Skin epidermis (tissue), 12 donors: Measurements from ENCODE around the gene IGIP.

Source experiments
- H3K27ac ChIP-seq, 21 experiments: fragments of 200-600 bp; sonication (generic) in 11 of 21; one replicate each; pipeline ENCODE4 v1.5.0; 2020; ENCODE audit warnings: mild to moderate bottlenecking in 3 of 21, inconsistent platforms in 2 of 21, moderate library complexity in 2 of 21
- H3K4me3 ChIP-seq, 7 experiments: fragments of 200-600 bp; sonication (generic) in 2 of 7; one replicate each; pipeline ENCODE4 v1.5.0; 2020; ENCODE audit warnings: inconsistent platforms in 2 of 7, mild to moderate bottlenecking in 2 of 7, moderate library complexity in 1 of 7

Gene IGIP

GRCh38 chr5:140125637-140126036, at the start of gene IGIP:
Gene IGIP, plus strand, starts transcription at chr5:140125937. Its CDS starts 2,540 bp downstream, at chr5:140128477.
- no peak within 1 kb of the TSS for H3K27ac ChIP-seq
- H3K4me3 ChIP-seq, result no peak within 1 kb of the TSS

GRCh38 chr5:140076142-140076541, 49.6 kb upstream of the IGIP start:
- Histone ChIP-seq H3K4me3 (no peak overlapping the region), H3K27ac (no peak overlapping the region)

GRCh38 chr5:140076788-140077187, 48.9 kb upstream of the IGIP start:
- H3K27ac ChIP-seq, result no peak overlapping the region
- H3K4me3 ChIP-seq, result no peak overlapping the region

GRCh38 chr5:140083120-140083519, 42.6 kb upstream of the IGIP start:
- no peak overlapping the region for H3K27ac ChIP-seq
- H3K4me3 ChIP-seq, result no peak overlapping the region

- no peak overlapping the region for H3K27ac ChIP-seq
- no peak overlapping the region for H3K4me3 ChIP-seq
Observed at GRCh38 chr5:140083650-140084049, 42.1 kb upstream of the IGIP start.

GRCh38 chr5:140084541-140084940, 41.2 kb upstream of the IGIP start:
- H3K27ac ChIP-seq, result no peak overlapping the region
- H3K4me3 ChIP-seq, result no peak overlapping the region

GRCh38 chr5:140090251-140090650, 35.5 kb upstream of the IGIP start:
- H3K4me3 ChIP-seq, result no peak overlapping the region

GRCh38 chr5:140093179-140093578, 32.6 kb upstream of the IGIP start:
- Histone ChIP-seq H3K4me3 (no peak overlapping the region), H3K27ac (no peak overlapping the region)

More at GRCh38 chr5:140090251-140090650, 35.5 kb upstream of the IGIP start:
- no peak overlapping the region for H3K27ac ChIP-seq

GRCh38 chr5:140093866-140094265, 31.9 kb upstream of the IGIP start:
- H3K27ac ChIP-seq, result no peak overlapping the region
- H3K4me3 ChIP-seq, result no peak overlapping the region

- Histone ChIP-seq H3K27ac (no peak overlapping the region), H3K4me3 (no peak overlapping the region)
Observed at GRCh38 chr5:140094889-140095288, 30.8 kb upstream of the IGIP start.

- H3K27ac ChIP-seq, result no peak overlapping the region
Observed at GRCh38 chr5:140101179-140101578, 24.6 kb upstream of the IGIP start.

GRCh38 chr5:140103154-140103553, 22.6 kb upstream of the IGIP start:
- H3K4me3 ChIP-seq, result no peak overlapping the region
- no peak overlapping the region for H3K27ac ChIP-seq

More at GRCh38 chr5:140101179-140101578, 24.6 kb upstream of the IGIP start:
- H3K4me3 ChIP-seq, result no peak overlapping the region

GRCh38 chr5:140104100-140104499, 21.6 kb upstream of the IGIP start:
- no peak overlapping the region for H3K27ac ChIP-seq
- H3K4me3 ChIP-seq, result no peak overlapping the region

GRCh38 chr5:140106101-140106500, 19.6 kb upstream of the IGIP start:
- Histone ChIP-seq H3K27ac (peak overlapping the region in 4 of 21 experiments; percentile 89 to 98 (median 92)), H3K4me3 (no peak overlapping the region)

GRCh38 chr5:140106805-140107311, 18.9 kb upstream of the IGIP start:
- Histone ChIP-seq H3K4me3 (peak overlapping the region; percentile 65 to 90 (median 74)), H3K27ac (peak overlapping the region; percentile 85 to 98 (median 93))

GRCh38 chr5:140107312-140108092, 18.2 kb upstream of the IGIP start:
- Histone ChIP-seq H3K4me3 (peak overlapping the region; percentile 65 to 90 (median 74)), H3K27ac (peak overlapping the region; percentile 85 to 98 (median 93))

- Histone ChIP-seq H3K27ac (peak overlapping the region; percentile 85 to 98 (median 93)), H3K4me3 (peak overlapping the region; percentile 65 to 90 (median 74))
Observed at GRCh38 chr5:140108093-140109017, 17.4 kb upstream of the IGIP start.

GRCh38 chr5:140109018-140109758, 16.5 kb upstream of the IGIP start:
- peak overlapping the region in 19 of 21 experiments; percentile 10 to 98 (median 93) for H3K27ac ChIP-seq
- H3K4me3 ChIP-seq, result peak overlapping the region; percentile 65 to 90 (median 74)

- no peak overlapping the region for H3K4me3 ChIP-seq
- no peak overlapping the region for H3K27ac ChIP-seq
Observed at GRCh38 chr5:140109759-140110645, 15.7 kb upstream of the IGIP start.
